GM12891 (cell line): ENCODE results near the gene LCE5A.

ENCODE experiments used
- POLR2A ChIP-seq: IDR thresholded peaks from 2 replicates; pipeline ENCODE4 v1.6.1; 2011; ENCODE audit warnings: low read depth, low read length, control low read depth
- SPI1 ChIP-seq: IDR thresholded peaks from 2 replicates; pipeline ENCODE4 v1.6.1; 2011; ENCODE audit warnings: low read depth, low read length, control low read depth
- TAF1 ChIP-seq: IDR thresholded peaks from 2 replicates; pipeline ENCODE4 v1.6.1; 2011; ENCODE audit warnings: low read depth, low read length, control low read depth

- TF ChIP-seq POLR2A: no peak
- no peak for TF ChIP-seq TAF1
- no peak for TF ChIP-seq SPI1
Measured at GRCh38 chr1:152515434-152515783, 4.8 kb downstream of the LCE5A start.
